K562 (cell line): ENCODE measurements around the gene IGLON5. TPM values are rescaled to one million over a fixed set of nuclear protein-coding genes. Genes with fewer than 3 reads are reported as not detected.
A peak's percentile ranks its signal among the peaks of the same experiment; 100 is the strongest.

Source experiments
- ARNT ChIP-seq, 2 experiments: fragments of 450-650 bp; IDR thresholded peaks; 2 replicates each; pipeline ENCODE4 v1.6.1; 2016; ENCODE audit warnings: mild to moderate bottlenecking in 1 of 2
- CXXC5 ChIP-seq: fragments of 250-450 bp; sonication (Bioruptor Pico); IDR thresholded peaks from 2 replicates; pipeline ENCODE4 v1.8.0; 2022; ENCODE audit warnings: inconsistent platforms, mild to moderate bottlenecking, moderate library complexity
- E2F3 ChIP-seq: fragments of 250-450 bp; sonication (Bioruptor Pico); IDR thresholded peaks from 2 replicates; pipeline ENCODE4 v1.4.0; 2020; ENCODE audit warnings: mild to moderate bottlenecking
- GTF2E2 ChIP-seq: fragments of 200-800 bp; sonication (Bioruptor generic); IDR thresholded peaks from 2 replicates; pipeline ENCODE4 v1.6.1; 2016; ENCODE audit warnings: missing genetic modification characterization, missing compliant biosample characterization
- MAFG ChIP-seq: fragments of 450-650 bp; conservative IDR thresholded peaks from 2 replicates; pipeline ENCODE4 v1.6.1; 2016; ENCODE audit warnings: missing genetic modification characterization, missing compliant biosample characterization
- SOX6 ChIP-seq: fragments of 450-650 bp; IDR thresholded peaks from 2 replicates; pipeline ENCODE4 v1.6.1; 2014; ENCODE audit warnings: mild to moderate bottlenecking
- ZNF146 ChIP-seq: IDR thresholded peaks from one replicate; pipeline ENCODE4 v1.6.1; 2018; ENCODE audit warnings: missing compliant biosample characterization; ENCODE audit not compliant: unreplicated experiment
- ZNF224 ChIP-seq: sonication (generic); formaldehyde crosslinking; IDR thresholded peaks from 2 replicates; pipeline ENCODE4 v1.8.0; 2022; ENCODE audit warnings: mild to moderate bottlenecking, missing genetic modification reagents
- ZNF41 ChIP-seq: fragments of 250-450 bp; sonication (Bioruptor Pico); conservative IDR thresholded peaks from 2 replicates; pipeline ENCODE4 v1.4.0; 2020; ENCODE audit warnings: mild to moderate bottlenecking
- ZNF717 ChIP-seq: fragments of 250-450 bp; sonication (Bioruptor Pico); IDR thresholded peaks from 2 replicates; pipeline ENCODE4 v1.5.0; 2021
- polyA plus RNA-seq, 8 experiments: library from polyadenylated mRNA; depleted of rRNA in 4 of 8; stranded (reverse) in 5 of 8; unstranded in 3 of 8; fragments of >200 nt; fragmentation: Nextera tagmentation in 2 of 8; fragmentation: Illumina TruSeq in 1 of 8; extraction: Ambion mirVana in 2 of 8; extraction: Trizol in 1 of 8; gene quantifications; 2 replicates each; pipeline versions ENCODE4 v1.2.1 to v1.2.3, GENCODE V29; 2011 to 2014; ENCODE audit warnings: inconsistent platforms in 1 of 8, missing spikeins in 1 of 8
- total RNA-seq, 7 experiments: library from RNA; depleted of rRNA in 6 of 7; stranded (reverse); fragments of >200 nt in 6 of 7; fragmentation: Illumina TruSeq in 2 of 7; extraction: Trizol in 2 of 7; gene quantifications; 2 replicates each; pipeline versions ENCODE4 v1.2.1 to v1.2.3, GENCODE V29; 2011 to 2021; ENCODE audit warnings: low replicate concordance in 1 of 7
- TF ChIP-seq, protein P1 (sequence below): fragments of 450-650 bp; IDR thresholded peaks from 2 replicates; pipeline ENCODE4 v1.6.1; 2016
- TF ChIP-seq, protein P2 (sequence below): sonication (generic); formaldehyde crosslinking; IDR thresholded peaks from 2 replicates; pipeline ENCODE4 v1.8.0; 2022; ENCODE audit warnings: mild to moderate bottlenecking, missing genetic modification reagents
- TF ChIP-seq, protein P3 (sequence below): fragments of 250-450 bp; sonication (Bioruptor Pico); IDR thresholded peaks from 2 replicates; pipeline ENCODE4 v1.6.1; 2021; ENCODE audit warnings: mild to moderate bottlenecking
- TF ChIP-seq, protein P4 (sequence below): fragments of 450-650 bp; IDR thresholded peaks from one replicate; pipeline ENCODE4 v1.6.1; 2018; ENCODE audit warnings: mild to moderate bottlenecking, moderate library complexity; ENCODE audit not compliant: partially characterized antibody
- TF ChIP-seq, protein P5 (sequence below): fragments of 450-650 bp; formaldehyde crosslinking; IDR thresholded peaks from 2 replicates; pipeline ENCODE4 v1.4.0; 2020; ENCODE audit warnings: mild to moderate bottlenecking
- TF ChIP-seq, protein P6 (sequence below), 2 experiments: fragments of 150-350 bp in 1 of 2; IDR thresholded peaks; 2 replicates each; pipeline ENCODE4 v1.6.1; 2012 to 2016; ENCODE audit warnings: low read depth in 2 of 2, low read length in 2 of 2, mild to moderate bottlenecking in 1 of 2, moderate library complexity in 1 of 2
- TF ChIP-seq, protein P7 (sequence below): sonication (generic); formaldehyde crosslinking; IDR thresholded peaks from 2 replicates; pipeline ENCODE4 v1.9.0; 2022; ENCODE audit warnings: mild to moderate bottlenecking, missing genetic modification reagents

The IGLON5 gene
- total and polyA plus RNA-seq, 9 of the 15 experiments (the other 6 are each of a cell fraction or from before 2014, with no cell fraction given): 0.03 to 0.22 (median 0.14) TPM; not detected in 2

DNA sequence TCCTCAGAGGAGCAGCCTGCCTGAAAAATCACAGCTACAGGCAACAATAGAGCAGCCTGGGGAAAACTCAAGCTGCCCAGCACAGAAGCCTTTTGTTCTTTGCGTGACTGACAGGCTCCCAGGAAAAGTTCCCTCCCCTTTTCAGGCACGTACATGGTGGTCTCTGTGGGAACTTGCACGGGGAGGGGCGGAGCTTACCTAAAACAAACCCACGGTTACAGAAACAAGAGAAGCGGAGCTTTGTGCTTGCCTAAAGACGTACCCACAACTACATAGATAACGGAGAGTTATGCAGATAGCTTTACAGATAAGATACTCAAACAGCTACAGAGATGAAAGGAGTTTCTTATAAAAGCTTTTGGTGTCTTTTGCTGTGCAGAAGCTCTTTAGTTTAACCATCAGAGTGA is 43.3 kb downstream of the IGLON5 start (continued):
- TF ChIP-seq, protein P1, sequence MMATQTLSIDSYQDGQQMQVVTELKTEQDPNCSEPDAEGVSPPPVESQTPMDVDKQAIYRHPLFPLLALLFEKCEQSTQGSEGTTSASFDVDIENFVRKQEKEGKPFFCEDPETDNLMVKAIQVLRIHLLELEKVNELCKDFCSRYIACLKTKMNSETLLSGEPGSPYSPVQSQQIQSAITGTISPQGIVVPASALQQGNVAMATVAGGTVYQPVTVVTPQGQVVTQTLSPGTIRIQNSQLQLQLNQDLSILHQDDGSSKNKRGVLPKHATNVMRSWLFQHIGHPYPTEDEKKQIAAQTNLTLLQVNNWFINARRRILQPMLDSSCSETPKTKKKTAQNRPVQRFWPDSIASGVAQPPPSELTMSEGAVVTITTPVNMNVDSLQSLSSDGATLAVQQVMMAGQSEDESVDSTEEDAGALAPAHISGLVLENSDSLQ: peak; percentile 89
- TF ChIP-seq, protein P2, sequence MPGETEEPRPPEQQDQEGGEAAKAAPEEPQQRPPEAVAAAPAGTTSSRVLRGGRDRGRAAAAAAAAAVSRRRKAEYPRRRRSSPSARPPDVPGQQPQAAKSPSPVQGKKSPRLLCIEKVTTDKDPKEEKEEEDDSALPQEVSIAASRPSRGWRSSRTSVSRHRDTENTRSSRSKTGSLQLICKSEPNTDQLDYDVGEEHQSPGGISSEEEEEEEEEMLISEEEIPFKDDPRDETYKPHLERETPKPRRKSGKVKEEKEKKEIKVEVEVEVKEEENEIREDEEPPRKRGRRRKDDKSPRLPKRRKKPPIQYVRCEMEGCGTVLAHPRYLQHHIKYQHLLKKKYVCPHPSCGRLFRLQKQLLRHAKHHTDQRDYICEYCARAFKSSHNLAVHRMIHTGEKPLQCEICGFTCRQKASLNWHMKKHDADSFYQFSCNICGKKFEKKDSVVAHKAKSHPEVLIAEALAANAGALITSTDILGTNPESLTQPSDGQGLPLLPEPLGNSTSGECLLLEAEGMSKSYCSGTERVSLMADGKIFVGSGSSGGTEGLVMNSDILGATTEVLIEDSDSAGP: no peak
- TF ChIP-seq ZNF41 (no peak), ZNF224 (CRISPR knock-in tag) (no peak), ARNT (IDR thresholded peaks at IDR 0.05) (no peak), SOX6 (peak; percentile 52; the same call in 1 of the 2 replicates), GTF2E2 (tag) (no peak), ZNF146 (CRISPR knock-in tag) (no peak), MAFG (tag) (no peak), E2F3 (CRISPR knock-in tag) (no peak), ZNF717 (no peak), CXXC5 (CRISPR knock-in tag) (peak; percentile 50; the same call in 1 of the 2 replicates)
- TF ChIP-seq, protein P3, sequence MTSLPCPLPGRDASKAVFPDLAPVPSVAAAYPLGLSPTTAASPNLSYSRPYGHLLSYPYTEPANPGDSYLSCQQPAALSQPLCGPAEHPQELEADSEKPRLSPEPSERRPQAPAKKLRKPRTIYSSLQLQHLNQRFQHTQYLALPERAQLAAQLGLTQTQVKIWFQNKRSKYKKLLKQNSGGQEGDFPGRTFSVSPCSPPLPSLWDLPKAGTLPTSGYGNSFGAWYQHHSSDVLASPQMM: no peak
- TF ChIP-seq, protein P4, sequence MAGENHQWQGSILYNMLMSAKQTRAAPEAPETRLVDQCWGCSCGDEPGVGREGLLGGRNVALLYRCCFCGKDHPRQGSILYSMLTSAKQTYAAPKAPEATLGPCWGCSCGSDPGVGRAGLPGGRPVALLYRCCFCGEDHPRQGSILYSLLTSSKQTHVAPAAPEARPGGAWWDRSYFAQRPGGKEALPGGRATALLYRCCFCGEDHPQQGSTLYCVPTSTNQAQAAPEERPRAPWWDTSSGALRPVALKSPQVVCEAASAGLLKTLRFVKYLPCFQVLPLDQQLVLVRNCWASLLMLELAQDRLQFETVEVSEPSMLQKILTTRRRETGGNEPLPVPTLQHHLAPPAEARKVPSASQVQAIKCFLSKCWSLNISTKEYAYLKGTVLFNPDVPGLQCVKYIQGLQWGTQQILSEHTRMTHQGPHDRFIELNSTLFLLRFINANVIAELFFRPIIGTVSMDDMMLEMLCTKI: no peak
- TF ChIP-seq, protein P5, sequence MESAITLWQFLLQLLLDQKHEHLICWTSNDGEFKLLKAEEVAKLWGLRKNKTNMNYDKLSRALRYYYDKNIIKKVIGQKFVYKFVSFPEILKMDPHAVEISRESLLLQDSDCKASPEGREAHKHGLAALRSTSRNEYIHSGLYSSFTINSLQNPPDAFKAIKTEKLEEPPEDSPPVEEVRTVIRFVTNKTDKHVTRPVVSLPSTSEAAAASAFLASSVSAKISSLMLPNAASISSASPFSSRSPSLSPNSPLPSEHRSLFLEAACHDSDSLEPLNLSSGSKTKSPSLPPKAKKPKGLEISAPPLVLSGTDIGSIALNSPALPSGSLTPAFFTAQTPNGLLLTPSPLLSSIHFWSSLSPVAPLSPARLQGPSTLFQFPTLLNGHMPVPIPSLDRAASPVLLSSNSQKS (CRISPR knock-in tag): no peak
- TF ChIP-seq, protein P6, sequence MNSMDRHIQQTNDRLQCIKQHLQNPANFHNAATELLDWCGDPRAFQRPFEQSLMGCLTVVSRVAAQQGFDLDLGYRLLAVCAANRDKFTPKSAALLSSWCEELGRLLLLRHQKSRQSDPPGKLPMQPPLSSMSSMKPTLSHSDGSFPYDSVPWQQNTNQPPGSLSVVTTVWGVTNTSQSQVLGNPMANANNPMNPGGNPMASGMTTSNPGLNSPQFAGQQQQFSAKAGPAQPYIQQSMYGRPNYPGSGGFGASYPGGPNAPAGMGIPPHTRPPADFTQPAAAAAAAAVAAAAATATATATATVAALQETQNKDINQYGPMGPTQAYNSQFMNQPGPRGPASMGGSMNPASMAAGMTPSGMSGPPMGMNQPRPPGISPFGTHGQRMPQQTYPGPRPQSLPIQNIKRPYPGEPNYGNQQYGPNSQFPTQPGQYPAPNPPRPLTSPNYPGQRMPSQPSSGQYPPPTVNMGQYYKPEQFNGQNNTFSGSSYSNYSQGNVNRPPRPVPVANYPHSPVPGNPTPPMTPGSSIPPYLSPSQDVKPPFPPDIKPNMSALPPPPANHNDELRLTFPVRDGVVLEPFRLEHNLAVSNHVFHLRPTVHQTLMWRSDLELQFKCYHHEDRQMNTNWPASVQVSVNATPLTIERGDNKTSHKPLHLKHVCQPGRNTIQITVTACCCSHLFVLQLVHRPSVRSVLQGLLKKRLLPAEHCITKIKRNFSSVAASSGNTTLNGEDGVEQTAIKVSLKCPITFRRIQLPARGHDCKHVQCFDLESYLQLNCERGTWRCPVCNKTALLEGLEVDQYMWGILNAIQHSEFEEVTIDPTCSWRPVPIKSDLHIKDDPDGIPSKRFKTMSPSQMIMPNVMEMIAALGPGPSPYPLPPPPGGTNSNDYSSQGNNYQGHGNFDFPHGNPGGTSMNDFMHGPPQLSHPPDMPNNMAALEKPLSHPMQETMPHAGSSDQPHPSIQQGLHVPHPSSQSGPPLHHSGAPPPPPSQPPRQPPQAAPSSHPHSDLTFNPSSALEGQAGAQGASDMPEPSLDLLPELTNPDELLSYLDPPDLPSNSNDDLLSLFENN (IDR thresholded peaks at IDR 0.05; ENCODE audit: low read depth in 2 of 2, low read length in 2 of 2): no peak
- TF ChIP-seq, protein P7, sequence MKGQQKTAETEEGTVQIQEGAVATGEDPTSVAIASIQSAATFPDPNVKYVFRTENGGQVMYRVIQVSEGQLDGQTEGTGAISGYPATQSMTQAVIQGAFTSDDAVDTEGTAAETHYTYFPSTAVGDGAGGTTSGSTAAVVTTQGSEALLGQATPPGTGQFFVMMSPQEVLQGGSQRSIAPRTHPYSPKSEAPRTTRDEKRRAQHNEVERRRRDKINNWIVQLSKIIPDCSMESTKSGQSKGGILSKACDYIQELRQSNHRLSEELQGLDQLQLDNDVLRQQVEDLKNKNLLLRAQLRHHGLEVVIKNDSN (CRISPR knock-in tag): no peak
